Mesothelial cell of epicardium (in vitro differentiated cells): ENCODE measurements around the gene HLA-DOB. TPM values are rescaled to one million over a fixed set of nuclear protein-coding genes. Genes with fewer than 3 reads are reported as not detected.
"Not testable (repeated sequence)": the region's sequence is repeated elsewhere in the genome, so short reads cannot be mapped to it uniquely, and the experiment has no call there.

Experiments used
- DNase-seq, 2 experiments: peaks; one replicate each; pipeline ENCODE4 v3.0.0; 2021; ENCODE audit warnings: low spot score in 2 of 2; ENCODE audit not compliant: unreplicated experiment in 2 of 2
- H3K27ac Mint-ChIP-seq: 2 replicates; pipeline ENCODE4 v1.8.0; 2021; ENCODE audit warnings: mixed read lengths
- H3K27me3 Mint-ChIP-seq: 2 replicates; pipeline ENCODE4 v1.8.0; 2021; ENCODE audit warnings: low read depth, mixed read lengths
- H3K36me3 Mint-ChIP-seq: 2 replicates; pipeline ENCODE4 v1.8.0; 2021; ENCODE audit warnings: mixed read lengths
- H3K4me1 Mint-ChIP-seq: 2 replicates; pipeline ENCODE4 v1.8.0; 2021; ENCODE audit warnings: mixed read lengths
- H3K4me3 Mint-ChIP-seq: 2 replicates; pipeline ENCODE4 v1.8.0; 2021; ENCODE audit warnings: mild to moderate bottlenecking, moderate library complexity, mixed read lengths
- H3K9me3 Mint-ChIP-seq: 2 replicates; pipeline ENCODE4 v1.8.0; 2021; ENCODE audit warnings: mixed read lengths
- total RNA-seq: library from RNA; stranded (reverse); gene quantifications from 3 replicates; pipeline ENCODE4 v1.2.1, GENCODE V29; 2021
- TF ChIP-seq, protein P1 (sequence below): fragments of 200-600 bp; sonication (generic); IDR thresholded peaks from one replicate; pipeline ENCODE4 v1.5.0; 2021; ENCODE audit warnings: antibody characterized with exemption; ENCODE audit not compliant: unreplicated experiment

HLA-DOB gene
- total RNA-seq, 1 donor from 2014 or later, result 0.45 TPM

DNA sequence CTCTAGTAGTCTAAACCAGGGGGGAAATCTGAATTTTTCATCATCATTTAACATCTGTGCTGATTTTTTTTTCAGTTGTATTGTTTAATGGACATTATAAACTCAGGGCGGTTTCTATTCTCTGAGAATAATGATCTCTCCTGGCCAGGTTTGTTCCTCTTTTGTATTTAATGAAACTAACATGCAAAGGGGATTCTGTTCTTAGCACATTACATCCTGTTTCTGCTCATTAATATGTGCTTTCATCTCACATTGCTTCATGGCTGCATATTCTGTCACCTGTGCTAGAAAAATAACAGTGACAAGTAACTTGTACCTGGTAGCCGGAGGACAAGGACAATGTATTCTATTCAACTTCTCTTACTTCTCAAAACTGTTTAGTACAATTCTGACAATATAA lies 806 bp downstream of the HLA-DOB start:
- H3K27me3 Mint-ChIP-seq, result peaks cover 15% of the 10 kb centered on the region

DNA sequence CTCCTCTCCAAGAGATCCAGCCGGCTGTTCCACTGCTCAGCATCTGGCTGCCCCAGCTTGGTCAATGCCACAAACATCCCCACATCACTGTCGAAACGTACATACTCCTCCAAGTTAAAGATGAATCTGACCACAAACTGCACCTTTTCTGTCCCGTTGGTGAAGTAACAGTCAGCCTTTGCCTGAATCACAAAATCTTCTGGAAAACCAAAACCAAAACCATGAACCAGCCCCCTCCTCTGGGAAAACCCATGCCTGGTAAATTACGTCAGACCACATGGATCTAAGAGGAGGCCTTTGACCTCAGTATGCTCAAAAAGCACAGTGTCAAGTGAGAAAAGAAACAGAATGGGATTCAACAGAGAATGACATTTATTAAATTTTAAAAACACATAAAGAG lies 1.7 kb downstream of the HLA-DOB start:
- peaks cover 20% of the 10 kb centered on the region for H3K27me3 Mint-ChIP-seq
- H3K4me1 Mint-ChIP-seq, result peaks cover 2% of the 10 kb centered on the region
- no peak for DNase-seq
- no peak overlapping the region for H3K4me3 Mint-ChIP-seq
- H3K27ac Mint-ChIP-seq, result no peak overlapping the region
- H3K9me3 Mint-ChIP-seq, result peaks cover 4% of the 10 kb centered on the region
- H3K36me3 Mint-ChIP-seq, result no peaks in the 10 kb centered on the region
- TF ChIP-seq, protein P1, sequence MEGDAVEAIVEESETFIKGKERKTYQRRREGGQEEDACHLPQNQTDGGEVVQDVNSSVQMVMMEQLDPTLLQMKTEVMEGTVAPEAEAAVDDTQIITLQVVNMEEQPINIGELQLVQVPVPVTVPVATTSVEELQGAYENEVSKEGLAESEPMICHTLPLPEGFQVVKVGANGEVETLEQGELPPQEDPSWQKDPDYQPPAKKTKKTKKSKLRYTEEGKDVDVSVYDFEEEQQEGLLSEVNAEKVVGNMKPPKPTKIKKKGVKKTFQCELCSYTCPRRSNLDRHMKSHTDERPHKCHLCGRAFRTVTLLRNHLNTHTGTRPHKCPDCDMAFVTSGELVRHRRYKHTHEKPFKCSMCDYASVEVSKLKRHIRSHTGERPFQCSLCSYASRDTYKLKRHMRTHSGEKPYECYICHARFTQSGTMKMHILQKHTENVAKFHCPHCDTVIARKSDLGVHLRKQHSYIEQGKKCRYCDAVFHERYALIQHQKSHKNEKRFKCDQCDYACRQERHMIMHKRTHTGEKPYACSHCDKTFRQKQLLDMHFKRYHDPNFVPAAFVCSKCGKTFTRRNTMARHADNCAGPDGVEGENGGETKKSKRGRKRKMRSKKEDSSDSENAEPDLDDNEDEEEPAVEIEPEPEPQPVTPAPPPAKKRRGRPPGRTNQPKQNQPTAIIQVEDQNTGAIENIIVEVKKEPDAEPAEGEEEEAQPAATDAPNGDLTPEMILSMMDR, result no peak

More for the DNA sequence above, 806 bp downstream of the HLA-DOB start:
- H3K4me1 Mint-ChIP-seq, result peaks cover 2% of the 10 kb centered on the region
- no peak overlapping the region for H3K4me3 Mint-ChIP-seq
- H3K9me3 Mint-ChIP-seq, result peaks cover 4% of the 10 kb centered on the region
- H3K36me3 Mint-ChIP-seq, result no peaks in the 10 kb centered on the region
- TF ChIP-seq, protein P1, result no peak
- DNase-seq, result no peak
- no peak overlapping the region for H3K27ac Mint-ChIP-seq

DNA sequence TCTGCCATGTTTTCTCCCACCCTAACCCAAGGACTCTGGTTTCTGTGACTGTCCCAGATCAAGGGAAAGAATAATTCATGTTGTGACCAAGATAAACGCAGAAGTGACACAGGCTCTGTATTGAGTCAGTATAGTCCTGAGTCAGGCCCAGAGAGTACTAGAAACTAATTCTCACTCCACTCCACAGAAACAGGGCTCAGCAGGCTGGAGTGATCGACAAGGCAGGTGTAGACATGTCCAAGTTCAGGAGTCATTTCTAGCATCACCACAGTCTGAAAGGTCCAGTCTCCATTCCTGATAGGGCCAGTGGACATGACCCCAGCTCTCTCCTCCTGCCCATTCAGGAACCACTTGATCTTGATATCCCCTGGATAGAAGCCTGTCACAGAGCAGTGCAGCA lies 2.7 kb downstream of the HLA-DOB start:
- Mint-ChIP-seq H3K4me1 (peaks cover 2% of the 10 kb centered on the region), H3K9me3 (peaks cover 4% of the 10 kb centered on the region), H3K27me3 (peaks cover 21% of the 10 kb centered on the region), H3K4me3 (no peak overlapping the region), H3K36me3 (no peaks in the 10 kb centered on the region), H3K27ac (no peak overlapping the region)
- DNase-seq, result no peak
- TF ChIP-seq, protein P1, result no peak

DNA sequence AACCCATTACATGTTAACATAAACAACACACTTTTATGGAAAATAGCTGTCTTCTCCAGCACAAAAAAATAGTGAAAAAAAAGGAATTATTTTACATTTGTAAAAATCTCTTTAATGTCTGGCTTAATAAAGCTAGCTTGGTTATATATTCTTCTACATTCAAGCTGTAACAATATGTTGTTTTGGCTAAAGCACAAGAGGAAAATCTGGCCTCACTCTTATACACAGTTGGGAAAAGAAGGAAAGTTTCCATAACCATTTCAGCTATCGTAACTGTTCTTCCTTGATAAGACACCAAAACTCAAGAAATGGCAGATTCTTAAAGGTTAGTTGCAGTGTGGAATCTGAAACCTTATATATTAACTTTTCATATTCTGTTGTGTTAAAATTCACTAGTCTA lies 7.6 kb downstream of the HLA-DOB start:
- TF ChIP-seq, protein P1, result no peak
- Mint-ChIP-seq H3K4me3 (no peak overlapping the region), H3K27me3 (peaks cover 49% of the 10 kb centered on the region), H3K9me3 (no peaks in the 10 kb centered on the region), H3K27ac (no peak overlapping the region), H3K36me3 (no peaks in the 10 kb centered on the region), H3K4me1 (no peaks in the 10 kb centered on the region)
- DNase-seq, result no peak

DNA sequence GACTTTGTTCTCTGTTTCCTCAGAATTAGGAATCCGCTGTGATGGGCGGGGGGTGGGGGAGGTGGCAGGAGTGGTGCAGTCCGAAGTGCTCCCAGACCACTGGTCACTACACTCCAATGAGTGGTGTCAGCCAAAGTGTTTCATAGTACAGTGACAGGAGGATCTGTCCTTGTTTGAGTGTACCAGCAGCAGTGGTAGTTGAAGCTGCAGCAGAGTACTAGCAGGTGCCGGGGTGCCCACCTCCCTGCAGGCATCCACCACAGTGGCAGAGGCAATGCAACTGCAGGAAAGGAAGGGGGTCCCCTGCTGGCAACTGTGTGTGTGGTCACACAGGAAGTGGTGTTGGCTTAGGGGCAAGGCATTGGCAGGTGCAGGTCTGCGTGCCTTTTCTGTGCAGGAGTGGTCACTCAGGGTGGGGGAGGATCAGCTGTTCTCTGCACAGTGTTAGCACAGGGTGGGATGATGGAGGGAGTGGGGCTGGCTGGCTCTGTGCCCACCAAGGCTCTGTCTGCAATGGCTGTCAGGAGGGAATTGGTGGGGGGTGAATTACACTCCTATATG lies 9.7 kb downstream of the HLA-DOB start:
- Mint-ChIP-seq H3K9me3 (no peaks in the 10 kb centered on the region), H3K4me3 (no peak overlapping the region), H3K27me3 (peaks cover 62% of the 10 kb centered on the region), H3K27ac (no peak overlapping the region), H3K4me1 (no peaks in the 10 kb centered on the region), H3K36me3 (no peaks in the 10 kb centered on the region)
- TF ChIP-seq, protein P1, result no peak
- DNase-seq, result no peak

DNA sequence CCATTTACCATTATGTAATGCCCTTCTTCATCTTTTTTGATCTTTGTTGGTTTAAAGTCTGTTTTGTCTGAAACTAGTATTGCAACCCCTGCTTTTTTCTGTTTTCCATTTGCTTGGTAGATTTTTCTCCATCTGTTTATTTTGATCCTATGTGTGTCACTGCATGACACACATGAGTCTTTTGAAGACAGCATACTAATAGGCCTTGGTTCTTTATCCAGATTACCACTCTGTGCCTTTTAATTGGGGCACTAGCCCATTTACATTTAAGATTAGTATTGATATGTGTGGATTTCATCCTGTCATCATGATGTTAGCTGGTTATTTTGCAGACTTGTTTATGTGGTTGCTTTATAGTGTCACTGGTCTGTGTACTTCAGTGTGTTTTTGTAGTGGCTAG lies 11.4 kb downstream of the HLA-DOB start:
- DNase-seq, H3K4me3 Mint-ChIP-seq, H3K4me1 Mint-ChIP-seq, H3K27ac Mint-ChIP-seq, H3K36me3 Mint-ChIP-seq, H3K9me3 Mint-ChIP-seq: not testable (repeated sequence)
- H3K27me3 Mint-ChIP-seq, result peaks cover 73% of the 10 kb centered on the region
